ENCODE data around the gene TMEM209. TPM values are rescaled to one million over a fixed set of nuclear protein-coding genes. Genes with fewer than 3 reads are reported as not detected.
"Not testable (repeated sequence)": the region's sequence is repeated elsewhere in the genome, so short reads cannot be mapped to it uniquely, and the experiment has no call there.

The TMEM209 gene
- total RNA-seq, 4 donors from 2014 or later: 3.5 to 11.3 (median 8.8) TPM

DNA sequence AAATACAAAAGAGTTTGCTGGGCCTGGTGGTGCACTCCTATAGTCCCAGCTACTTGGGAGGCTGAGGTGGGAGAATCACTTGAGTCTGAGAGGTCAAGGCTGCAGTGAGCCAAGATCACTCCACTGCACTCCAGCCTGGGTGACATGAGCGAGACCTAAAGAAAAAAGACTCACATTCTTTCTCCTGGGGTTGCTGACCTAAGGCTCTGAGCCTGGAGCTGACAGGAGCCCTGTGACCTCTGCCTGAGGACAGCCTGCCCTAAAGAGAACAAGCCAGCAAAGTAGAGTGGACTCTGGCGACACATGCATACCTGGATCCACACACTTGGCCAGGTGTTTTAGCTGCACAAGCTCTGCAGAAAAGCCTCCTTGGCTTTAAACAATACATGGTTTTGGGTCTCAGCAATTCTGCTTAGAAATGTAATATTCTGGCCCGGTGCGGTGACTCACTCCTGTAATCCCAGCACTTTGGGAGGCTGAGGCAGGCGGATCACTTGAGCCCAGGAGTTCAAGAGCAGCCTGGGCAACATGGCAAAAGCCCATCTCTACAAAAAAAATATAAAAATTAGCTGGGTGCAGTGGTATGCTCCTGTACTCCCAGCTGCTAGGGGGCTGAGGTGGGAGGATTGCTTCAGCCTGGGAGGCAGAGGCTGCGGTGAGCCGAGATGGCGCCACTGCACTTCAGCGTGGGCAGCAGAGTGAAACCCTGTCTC, 58.4 kb downstream of the TMEM209 start:
- no peak overlapping the region for H3K27ac ChIP-seq
- no peak for DNase-seq

DNA sequence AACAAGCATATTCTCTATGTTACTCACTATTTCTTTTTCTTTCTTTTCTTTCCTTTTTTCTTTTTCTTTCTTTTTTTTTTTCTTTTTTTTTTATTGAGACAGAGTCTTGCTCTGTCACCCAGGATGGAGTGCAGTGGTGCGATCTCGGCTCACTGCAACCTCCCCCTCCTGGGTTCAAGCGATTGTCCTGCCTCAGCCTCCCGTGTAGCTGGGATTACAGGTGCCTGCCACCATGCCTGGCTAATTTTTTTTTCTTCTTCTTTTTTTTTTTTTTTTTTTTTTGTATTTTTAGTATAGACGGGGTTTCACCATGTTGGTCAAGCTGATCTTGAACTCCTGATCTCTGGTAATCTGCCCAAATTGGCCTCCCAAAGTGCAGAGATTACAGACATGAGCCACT, 59.1 kb downstream of the TMEM209 start:
- H3K27ac ChIP-seq; H3K36me3 ChIP-seq; H3K9me3 ChIP-seq; H3K4me3 ChIP-seq; intact Hi-C loops (cut with DNase I); H3K27me3 ChIP-seq; DNase-seq: not testable (repeated sequence)
- 74 to 86% methylated on average over 3 to 5 of the region's 5 CpGs for WGBS, 2 donors
- peaks cover 0 to 15% (median 14%) of the 10 kb centered on the region in 3 donors for H3K4me1 ChIP-seq

More for the DNA sequence above, 58.4 kb downstream of the TMEM209 start:
- Histone ChIP-seq H3K4me3 (no peak overlapping the region), H3K4me1 (peaks cover 0 to 8% (median 7%) of the 10 kb centered on the region in 3 donors), H3K9me3 (no peaks in the 10 kb centered on the region), H3K36me3 (no peaks in the 10 kb centered on the region), H3K27me3 (no peaks in the 10 kb centered on the region)
- no peak for TF ChIP-seq POLR2A (IDR thresholded peaks at IDR 0.05)
- TF ChIP-seq, protein P1, sequence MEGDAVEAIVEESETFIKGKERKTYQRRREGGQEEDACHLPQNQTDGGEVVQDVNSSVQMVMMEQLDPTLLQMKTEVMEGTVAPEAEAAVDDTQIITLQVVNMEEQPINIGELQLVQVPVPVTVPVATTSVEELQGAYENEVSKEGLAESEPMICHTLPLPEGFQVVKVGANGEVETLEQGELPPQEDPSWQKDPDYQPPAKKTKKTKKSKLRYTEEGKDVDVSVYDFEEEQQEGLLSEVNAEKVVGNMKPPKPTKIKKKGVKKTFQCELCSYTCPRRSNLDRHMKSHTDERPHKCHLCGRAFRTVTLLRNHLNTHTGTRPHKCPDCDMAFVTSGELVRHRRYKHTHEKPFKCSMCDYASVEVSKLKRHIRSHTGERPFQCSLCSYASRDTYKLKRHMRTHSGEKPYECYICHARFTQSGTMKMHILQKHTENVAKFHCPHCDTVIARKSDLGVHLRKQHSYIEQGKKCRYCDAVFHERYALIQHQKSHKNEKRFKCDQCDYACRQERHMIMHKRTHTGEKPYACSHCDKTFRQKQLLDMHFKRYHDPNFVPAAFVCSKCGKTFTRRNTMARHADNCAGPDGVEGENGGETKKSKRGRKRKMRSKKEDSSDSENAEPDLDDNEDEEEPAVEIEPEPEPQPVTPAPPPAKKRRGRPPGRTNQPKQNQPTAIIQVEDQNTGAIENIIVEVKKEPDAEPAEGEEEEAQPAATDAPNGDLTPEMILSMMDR (IDR thresholded peaks at IDR 0.05): no peak
- intact Hi-C loops (cut with DNase I): no loop called here
- 84 to 93% methylated on average over 8 of the region's 9 CpGs for WGBS, 2 donors

DNA sequence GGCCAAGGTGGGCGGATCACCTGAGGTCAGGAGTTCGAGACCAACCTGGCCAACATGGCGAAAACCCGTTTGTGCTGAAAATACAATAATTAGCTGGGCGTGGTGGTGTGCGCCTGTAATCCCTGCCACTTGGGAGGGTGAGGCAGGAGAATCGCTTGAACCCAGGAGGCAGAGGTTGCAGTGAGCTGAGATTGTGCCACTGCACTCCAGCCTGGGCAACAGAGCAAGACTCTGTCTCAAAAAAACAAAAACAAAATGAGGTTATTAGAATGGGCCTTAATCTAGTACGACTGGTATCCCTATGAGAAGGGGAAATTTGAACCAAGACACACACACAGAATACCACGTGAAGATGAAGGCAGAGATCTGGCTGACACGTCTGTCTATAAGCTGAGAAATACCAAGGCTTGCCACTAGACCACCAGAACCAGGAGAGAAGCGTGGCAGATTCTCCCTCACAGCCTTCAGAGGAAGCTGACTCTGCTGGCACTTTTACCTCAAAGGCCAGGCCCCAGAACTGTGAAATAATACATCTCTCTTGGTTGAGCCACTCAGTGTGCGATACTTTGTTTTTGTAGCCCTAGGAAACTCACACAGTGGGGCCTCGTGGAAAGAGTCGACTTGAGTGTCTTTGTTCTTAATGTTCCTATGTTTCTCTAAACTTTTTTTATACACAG, 59.6 kb downstream of the TMEM209 start:
- H3K27ac ChIP-seq: no peak overlapping the region
- no peaks in the 10 kb centered on the region for H3K27me3 ChIP-seq
- H3K4me1 ChIP-seq: peaks cover 2 to 21% (median 14%) of the 10 kb centered on the region in 3 donors
- TF ChIP-seq, protein P1 (IDR thresholded peaks at IDR 0.05): no peak
- no peak for TF ChIP-seq POLR2A (IDR thresholded peaks at IDR 0.05)
- no peak for DNase-seq
- no peak overlapping the region for H3K4me3 ChIP-seq
- WGBS, 2 donors: 78 to 83% methylated on average over 14 of the region's 14 CpGs
- no peaks in the 10 kb centered on the region for H3K9me3 ChIP-seq
- intact Hi-C loops (cut with DNase I): no loop called here
- H3K36me3 ChIP-seq: no peaks in the 10 kb centered on the region

DNA sequence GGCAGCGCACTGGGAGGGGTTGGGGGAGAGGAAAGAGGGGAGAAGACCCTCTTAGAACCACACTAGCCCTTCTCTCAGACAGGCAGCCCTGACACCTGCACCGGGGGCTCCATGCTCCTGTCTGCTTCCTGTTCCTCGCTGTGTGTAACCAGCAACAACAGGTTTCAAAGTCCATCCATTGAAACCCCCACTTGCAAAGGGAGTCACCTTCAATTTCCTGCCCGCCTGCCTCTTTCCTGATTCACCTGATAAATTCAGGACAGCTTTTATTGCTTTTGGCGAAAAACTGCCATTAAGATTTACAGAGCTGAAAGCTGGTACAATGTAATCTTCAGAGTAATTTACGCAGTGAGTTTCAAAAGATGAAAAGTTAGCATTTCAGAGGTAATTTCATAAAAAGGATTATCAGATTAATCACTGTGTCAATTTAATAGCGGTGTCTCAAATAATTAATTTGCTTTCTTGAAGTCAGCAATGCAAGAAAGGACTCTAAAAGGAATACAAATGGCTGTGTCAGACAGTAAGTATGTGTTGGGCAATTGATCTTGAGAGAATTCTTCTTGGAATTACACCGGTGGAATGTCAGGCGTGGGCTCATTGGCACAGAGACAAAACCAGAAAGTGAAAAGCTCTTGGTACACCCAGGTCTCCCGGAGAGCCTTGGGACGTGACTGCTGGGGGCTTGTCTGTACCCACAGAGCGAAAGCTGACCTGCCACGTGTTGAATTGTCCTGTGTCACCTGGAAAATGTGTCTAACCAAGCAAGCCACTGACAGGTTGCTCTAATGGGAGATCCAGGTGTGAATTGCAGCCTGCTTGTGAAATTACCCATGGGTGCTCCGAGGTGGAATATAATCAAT, 60.7 kb downstream of the TMEM209 start:
- H3K36me3 ChIP-seq: no peaks in the 10 kb centered on the region
- no peak for DNase-seq
- H3K4me3 ChIP-seq: no peak overlapping the region
- no peak for TF ChIP-seq POLR2A (IDR thresholded peaks at IDR 0.05)
- TF ChIP-seq, protein P1 (IDR thresholded peaks at IDR 0.05): no peak
- intact Hi-C loops (cut with DNase I): no loop called here
- no peaks in the 10 kb centered on the region for H3K9me3 ChIP-seq
- no peak overlapping the region for H3K27ac ChIP-seq
- H3K27me3 ChIP-seq: no peaks in the 10 kb centered on the region
- H3K4me1 ChIP-seq: peaks cover 2 to 24% (median 14%) of the 10 kb centered on the region in 3 donors
- WGBS, 2 donors: 61 to 65% methylated on average over 12 to 14 of the region's 14 CpGs

DNA sequence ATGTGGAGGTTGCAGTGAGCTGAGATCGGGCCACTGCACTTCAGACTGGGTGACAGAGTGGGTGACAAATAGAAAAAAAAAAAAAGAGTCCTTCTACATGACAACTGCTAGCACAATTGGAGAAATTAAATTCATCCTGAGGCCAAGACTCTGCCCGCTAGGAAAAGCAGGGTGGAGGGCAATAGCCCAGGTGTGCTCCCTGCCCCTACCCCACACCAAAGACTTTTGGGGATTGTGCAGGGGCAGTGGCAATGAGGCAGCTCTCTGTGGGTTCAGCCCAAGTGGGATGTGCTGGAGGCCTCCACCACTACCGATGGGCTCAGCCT, 61.3 kb downstream of the TMEM209 start:
- Histone ChIP-seq H3K4me3 (no peak overlapping the region), H3K4me1 (peaks cover 2 to 24% (median 14%) of the 10 kb centered on the region in 3 donors), H3K27me3 (no peaks in the 10 kb centered on the region), H3K36me3 (no peaks in the 10 kb centered on the region), H3K9me3 (no peaks in the 10 kb centered on the region), H3K27ac (no peak overlapping the region)
- no peak for DNase-seq
- TF ChIP-seq, protein P1 (IDR thresholded peaks at IDR 0.05): no peak
- no peak for TF ChIP-seq POLR2A (IDR thresholded peaks at IDR 0.05)
- 90 to 100% methylated on average over 2 to 3 of the region's 3 CpGs for WGBS, 2 donors
- intact Hi-C loops (cut with DNase I): no loop called here

Data from esophagus squamous epithelium (tissue), 5 donors.